HG02870 (cell line): ENCODE results near the gene SMDT1.

ENCODE experiments used
- ATAC-seq: cut with Tn5 transposase; IDR thresholded peaks from one replicate; pipeline ENCODE4 v1.9.1; 2021; ENCODE audit warnings: mild to moderate bottlenecking, moderate library complexity; ENCODE audit not compliant: unreplicated experiment

The SMDT1 gene

GRCh38 chr22:42079319-42080251 lies at the start of gene SMDT1:
SMDT1 (plus strand) TSS chr22:42079700; CDS start chr22:42079769, 69 bp downstream.
- peak; percentile 84 for ATAC-seq

GRCh38 chr22:42033263-42034181 lies 46.0 kb upstream of the SMDT1 start:
- ATAC-seq, result no peak

DNA sequence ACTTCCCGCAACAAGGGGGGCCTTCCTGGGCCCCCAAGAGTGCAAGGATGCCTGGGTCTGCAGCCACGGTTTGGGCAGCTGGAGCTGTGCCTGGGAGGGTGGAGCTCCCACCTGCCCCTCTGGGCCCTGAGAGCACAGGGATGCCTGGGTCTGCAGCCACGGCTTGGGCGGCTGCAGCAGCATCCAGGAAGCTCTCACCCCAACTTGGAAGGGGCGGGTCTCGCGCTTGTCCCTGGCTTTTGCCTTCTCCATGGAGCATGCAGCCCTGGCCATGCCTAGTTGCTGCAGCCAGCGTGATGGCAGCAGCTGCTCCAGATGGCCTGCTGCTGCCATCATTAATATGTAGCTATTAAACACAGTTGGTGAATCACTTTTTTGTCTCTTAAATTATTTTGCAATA lies 44.2 kb upstream of the SMDT1 start:
- ATAC-seq, result no peak

- no peak for ATAC-seq
Observed at GRCh38 chr22:42039271-42039670, 40.2 kb upstream of the SMDT1 start.

GRCh38 chr22:42041784-42042183 lies 37.7 kb upstream of the SMDT1 start:
- no peak for ATAC-seq

DNA sequence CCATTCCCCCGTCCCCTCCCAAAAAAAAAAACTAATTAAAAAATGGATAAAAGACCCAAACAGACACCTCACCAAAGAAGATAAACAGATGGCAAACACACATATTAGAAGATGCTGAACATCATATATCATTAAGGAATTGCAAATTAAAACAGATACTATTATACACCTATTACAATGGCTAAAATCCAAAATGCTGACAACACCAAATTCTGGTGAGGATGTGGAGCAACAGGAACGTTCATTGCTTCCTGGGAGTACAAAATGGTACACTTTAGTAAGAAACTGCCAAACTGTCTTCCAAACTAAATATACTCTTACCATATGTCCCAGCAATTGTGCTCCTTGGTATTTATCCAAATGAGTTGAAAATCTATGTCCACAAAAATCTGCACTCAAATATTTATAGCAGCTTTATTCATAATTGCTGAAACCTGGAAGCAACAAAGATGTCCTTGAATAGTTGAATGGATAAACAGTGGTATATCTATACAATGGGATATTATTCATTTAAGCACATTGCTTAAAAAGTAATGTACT lies 28.8 kb upstream of the SMDT1 start:
- ATAC-seq, result no peak

- no peak for ATAC-seq
Observed at GRCh38 chr22:42052765-42053164, 26.7 kb upstream of the SMDT1 start.

DNA sequence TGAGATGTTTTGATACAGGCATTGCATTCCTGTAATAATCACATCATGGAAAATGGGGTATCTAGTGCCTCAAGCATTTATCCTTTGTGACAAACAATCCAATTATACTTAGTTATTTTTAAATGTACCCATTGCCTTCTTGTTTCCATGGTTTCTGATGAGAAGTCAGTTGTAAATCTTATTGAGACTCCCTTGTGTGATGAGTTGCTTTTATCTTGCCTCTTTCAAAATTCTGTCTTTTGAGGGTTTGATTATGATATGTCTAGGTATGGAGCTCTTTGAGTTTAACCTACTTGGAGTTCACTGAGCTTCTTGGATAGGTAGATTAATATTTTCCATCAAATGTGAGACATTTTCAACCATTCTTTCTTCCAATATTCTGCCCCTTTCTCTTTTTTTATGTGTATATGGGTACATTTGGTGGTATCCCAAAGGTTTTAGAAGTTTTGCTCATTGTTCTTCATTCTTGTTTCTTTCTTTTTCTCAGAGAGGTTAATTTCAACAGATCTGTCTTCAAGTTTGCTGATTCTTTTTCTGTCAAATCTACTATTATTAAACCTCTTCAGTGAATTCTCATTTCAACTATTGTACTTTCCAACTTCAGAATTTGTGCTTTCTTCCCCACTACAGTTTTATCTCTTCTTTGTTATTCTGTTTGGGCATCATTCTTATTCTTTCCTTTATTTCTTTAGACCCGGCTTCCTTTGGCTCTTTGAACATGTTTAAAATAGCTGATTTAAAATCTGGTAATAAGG lies 22.6 kb upstream of the SMDT1 start:
- no peak for ATAC-seq

DNA sequence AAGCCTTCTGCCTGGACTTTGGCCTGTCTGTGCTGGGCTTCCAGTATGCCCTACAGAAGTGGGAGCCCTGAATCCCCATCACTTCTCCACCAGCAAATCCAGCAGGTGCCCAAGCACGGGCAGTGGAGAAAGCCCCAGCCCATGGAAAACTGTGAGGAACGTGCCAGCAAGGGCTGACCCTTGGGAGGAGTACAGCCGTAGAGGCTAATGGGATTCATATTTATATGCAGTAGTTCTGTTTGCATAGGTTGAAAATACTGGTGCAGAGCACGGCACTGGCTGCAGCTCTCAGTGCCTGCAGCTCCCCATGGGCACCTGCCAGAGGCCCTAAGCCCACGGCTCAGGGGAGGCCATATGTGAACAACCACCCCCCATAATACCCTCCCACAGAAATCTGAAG lies 19.0 kb upstream of the SMDT1 start:
- ATAC-seq, result no peak

- ATAC-seq, result no peak
Observed at GRCh38 chr22:42061041-42061440, 18.5 kb upstream of the SMDT1 start.

DNA sequence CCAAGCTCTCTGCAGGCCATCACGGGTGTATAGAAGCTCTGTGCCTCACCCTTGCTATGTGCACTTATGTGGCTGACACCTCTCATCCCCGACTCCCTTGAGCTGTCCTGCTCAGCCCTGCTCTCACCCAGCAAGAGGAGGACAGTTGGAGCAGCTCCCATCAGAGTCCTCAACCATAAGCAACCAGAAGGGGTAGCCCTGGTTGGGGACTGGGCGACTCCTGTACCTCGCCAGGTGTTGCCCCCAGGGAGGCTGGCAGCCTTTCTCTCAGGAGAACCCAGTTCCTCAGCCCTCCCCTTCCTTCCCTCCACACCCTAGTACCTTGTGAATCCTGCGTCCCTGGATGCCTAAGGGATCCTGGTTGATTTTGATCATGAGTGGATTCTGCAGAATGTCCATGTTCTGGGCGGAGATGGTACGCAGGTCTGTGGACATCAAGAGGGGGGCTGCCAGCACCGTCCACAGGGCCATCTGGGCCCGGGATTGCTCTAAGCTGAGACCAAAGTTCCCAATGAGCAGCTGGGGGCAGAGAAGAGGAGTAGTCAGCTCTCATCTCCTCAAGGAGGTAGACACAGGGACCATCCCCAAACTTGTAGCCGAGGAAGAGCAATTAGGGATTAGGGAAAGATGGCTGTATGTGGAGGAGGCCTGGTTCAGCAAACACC lies 16.9 kb upstream of the SMDT1 start:
- no peak for ATAC-seq

GRCh38 chr22:42064629-42065028 lies 14.9 kb upstream of the SMDT1 start:
- ATAC-seq, result no peak

DNA sequence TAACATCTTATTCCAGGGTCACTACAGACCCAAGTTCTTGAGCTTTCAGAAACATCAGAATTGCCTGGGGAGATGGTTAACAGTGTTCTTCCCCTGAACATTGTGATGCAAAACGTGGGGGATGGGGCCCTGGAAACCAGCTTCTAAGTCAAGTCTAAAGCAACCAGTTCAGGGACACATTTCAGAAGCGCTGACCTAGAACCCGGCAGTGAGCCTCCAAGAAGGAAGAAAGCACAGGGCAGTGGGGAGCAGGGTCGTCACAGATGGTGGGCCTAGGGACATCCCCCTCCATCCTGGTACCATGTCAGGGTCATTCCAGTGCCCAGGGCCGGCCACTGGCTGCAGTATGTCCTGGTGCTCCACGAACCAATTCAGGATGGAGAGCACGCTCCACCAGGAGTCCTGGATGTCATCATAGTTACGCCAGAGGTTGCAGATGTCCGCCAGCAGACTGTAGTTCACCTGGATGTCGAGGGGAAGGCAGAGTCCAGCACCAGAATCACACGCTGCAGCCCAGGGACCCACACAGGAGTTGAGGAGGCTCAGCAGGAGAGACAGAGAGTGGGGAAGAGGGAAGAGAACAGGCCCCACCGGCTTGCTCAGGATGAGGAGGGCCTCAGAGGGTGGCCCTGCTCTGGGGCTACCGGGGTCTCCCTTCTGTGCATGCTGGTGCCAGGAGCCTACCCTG lies 13.9 kb upstream of the SMDT1 start:
- ATAC-seq, result no peak

GRCh38 chr22:42066126-42066761 lies 13.3 kb upstream of the SMDT1 start:
- no peak for ATAC-seq

- no peak for ATAC-seq
Observed at GRCh38 chr22:42066937-42067336, 12.6 kb upstream of the SMDT1 start.

- ATAC-seq, result no peak
Observed at GRCh38 chr22:42067671-42068251, 11.7 kb upstream of the SMDT1 start.

GRCh38 chr22:42068291-42068690 lies 11.2 kb upstream of the SMDT1 start:
- ATAC-seq, result no peak

DNA sequence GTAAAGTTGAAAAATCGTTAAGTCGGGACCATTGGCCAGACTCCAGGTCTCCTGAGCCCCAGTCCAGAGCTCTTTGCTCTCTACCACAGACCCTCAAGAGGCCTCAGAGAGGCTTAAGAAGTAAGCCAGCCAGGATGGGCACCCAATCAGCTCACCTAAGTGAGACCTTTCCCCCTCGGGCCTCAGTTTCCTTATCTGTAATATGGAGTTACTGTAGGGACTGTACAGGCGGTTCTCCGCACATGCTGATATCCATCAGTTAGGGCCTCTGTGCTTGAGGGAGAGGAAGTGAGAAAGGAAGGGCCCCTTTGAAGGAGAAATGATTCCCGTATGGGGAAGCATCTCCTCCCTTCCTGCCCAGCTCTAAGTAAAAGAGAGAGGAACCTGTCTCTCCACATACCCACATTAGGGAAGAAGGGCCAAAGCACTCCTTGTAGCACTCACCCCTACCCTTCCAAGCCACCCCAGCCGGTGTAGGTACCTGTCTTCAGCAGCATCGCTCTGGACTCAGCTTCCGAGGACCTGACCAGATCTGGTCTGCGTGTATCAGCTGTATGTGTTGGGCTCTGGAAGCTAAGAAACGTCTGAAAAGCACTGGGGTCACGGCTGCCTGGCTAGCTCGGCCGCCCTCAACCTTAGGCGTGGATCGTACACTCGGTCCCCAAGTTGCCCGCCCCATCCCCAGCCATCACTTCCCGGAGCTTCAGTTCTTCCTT lies 9.5 kb upstream of the SMDT1 start:
- no peak for ATAC-seq
